Bronchial smooth muscle cell (primary cell): ENCODE results near the gene ZNF514. TPM values are rescaled to one million over a fixed set of nuclear protein-coding genes. Genes with fewer than 3 reads are reported as not detected.

Source experiments
- total RNA-seq: library from RNA; depleted of rRNA; stranded (reverse); fragments of >200 nt; gene quantifications from 2 replicates; pipeline ENCODE4 v1.2.1, GENCODE V29; 2014

The ZNF514 gene
- 11.8 and 12.8 TPM in 2 replicates for total RNA-seq

DNA sequence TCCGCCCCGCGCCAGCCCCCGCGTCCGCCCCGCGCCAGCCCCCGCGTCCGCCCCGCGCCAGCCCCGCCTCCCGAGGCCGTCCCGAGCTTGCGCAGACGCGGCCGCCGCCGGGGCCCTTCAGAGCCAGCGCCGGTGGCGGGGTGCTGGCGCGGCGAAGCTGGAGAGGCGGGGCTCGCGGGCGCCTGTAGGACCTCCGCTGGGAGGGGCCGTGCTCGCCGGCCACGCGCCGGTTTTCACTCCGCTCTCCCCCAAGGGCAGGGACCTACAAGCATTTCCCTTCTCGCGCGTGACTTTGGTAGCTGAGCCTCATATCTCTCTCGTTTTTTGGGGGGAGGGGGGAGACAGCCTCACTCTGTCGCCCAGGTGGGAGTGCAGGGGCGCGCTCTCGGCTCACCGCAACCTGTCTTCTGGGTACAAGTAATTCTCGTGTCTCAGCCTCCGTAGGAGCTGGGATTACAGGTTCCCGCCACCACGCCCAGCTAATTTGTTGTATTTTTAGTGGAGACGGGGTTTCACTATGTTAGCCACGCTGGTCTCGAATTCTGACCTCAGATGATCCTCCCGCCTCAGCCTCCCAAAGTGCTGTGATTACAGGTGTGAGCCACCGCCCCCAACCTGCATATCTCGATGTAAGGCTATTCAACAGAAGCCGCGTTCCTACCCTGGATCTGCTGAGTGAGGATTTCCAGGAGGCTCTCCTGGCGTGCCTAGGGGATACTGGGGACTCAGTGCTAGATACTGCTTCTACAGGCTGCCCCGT, at the start of gene ZNF514:
ZNF514 (minus strand) TSS at position 159 of the 760 bp plus-strand sequence. CDS start 6,595 bp downstream, outside the sequence.

DNA sequence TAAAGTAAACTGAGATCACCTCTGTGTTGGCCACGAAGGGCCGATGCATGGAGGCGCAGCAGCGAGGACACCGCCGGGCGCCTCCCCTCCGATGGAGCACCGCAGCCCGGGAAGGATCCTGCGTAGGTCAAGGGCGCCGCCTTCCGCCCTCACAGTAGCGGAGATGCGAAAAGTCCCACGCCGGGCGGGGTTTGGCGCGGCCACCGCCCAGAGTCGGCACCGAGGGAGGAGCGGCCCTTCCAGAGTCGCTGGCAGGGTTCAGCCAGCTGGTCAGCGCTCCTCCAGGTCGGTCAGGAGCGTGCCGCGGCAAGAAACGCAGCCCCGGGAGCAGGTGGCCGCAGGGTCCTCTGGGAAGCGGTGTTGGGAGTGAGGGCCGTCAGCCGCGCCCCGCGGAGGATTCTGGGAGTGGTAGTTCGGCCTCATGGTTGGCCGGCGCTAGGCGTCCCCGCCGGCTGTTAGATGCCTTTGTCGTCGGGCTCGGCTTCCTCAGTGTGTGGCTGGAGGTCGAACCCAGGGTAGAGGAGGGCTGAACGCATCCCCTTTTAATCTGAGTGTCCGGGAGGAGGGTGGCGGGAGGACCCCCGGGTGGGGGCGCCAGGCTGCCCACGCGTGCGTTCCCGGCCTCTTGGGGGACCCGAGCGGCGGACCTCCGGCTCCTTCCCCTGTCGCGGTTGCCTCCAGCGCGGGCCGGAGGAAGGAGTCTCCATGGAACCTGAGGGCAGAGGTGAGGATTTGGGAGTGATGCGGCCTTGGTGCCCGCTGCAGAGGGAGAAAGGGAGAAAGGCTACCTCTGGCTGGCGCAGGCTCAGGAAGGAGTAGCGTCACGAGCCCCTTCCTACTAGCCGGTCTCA, 47.7 kb upstream of the ZNF514 start, which contains the start of gene ZNF892:
ZNF892 (plus strand) TSS at position 411 of the 851 bp plus-strand sequence; CDS start at position 706, 295 bp downstream.

DNA sequence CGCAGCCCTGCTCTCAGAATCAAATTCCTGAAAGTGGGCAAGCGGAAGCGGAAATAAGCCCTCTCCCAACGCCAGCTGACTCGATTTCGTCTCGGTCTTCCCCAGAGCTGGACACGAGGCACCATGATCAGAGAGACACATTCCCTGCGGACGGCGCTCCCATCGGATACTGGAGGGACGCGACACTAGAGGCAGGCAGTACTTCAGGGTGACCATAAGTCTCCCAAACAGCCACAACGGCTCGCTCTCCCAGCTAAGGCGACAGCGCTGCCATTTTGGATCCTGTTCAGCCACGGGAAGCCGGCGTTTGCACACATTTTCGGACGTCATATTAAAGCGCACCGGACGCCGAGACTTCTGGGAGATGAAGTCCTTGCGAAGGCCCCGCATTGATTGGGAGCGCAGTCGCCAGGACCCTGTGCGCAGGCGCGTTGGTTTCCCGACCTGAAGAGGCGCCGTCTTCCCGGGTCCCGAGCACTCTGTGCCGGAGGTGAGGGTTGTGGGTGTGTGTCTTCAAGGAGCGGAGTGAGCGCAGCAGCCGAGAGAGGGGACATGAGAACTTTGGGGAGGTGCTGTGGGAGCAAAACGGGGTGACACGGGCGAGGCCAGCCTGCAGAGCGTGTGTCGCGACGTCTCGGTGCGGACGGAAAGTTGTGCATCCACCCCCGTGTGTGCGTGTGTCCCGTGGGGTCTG, 5.9 kb upstream of the ZNF514 start, which contains the start of gene ZNF2:
ZNF2 (plus strand) TSS at position 439 of the 694 bp plus-strand sequence. CDS start 10,418 bp downstream, outside the sequence.

DNA sequence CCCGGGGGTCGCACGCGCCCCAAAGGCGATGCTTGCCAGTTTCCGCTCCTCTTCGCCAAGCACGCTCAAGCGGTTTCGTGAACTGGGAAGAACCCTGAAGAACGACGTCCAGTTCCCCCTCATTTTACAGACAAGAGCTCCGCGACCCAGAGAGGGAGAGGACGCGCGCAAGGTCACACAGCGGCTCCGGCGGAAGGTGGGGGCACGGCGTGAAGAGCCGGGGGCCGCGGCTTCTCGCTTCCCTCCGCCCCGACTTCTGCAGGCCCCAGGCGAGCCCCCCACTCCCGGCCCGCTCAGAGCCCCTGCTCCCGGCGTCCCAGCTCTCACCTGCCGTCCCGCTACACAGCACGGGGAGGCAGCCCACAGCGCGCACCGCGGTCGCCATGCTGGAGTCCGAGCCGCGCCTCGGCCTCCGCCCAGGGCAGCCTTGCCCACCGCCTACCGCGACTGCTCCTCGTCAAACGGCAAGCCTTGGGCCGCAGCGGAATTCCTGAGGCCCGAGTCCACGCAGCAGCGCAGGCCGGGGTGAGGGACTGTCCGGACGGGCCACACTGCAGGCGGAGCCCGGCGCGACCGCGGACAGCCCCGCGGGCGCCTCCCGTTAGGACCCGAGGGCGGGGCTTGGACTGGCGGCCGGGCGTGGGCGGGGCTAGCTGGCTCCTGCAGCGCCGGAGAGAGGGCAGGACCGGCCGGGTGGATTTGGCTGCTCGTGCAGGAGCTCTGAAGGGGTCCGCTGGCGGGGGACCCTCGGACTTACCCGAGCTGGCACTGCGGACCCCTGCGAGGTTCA, 38.0 kb downstream of the ZNF514 start, which contains the start of gene MRPS5:
MRPS5 (minus strand) TSS at position 402 of the 790 bp plus-strand sequence; CDS start at position 385, 17 bp downstream.

Other genes starting within 250 kb of the ZNF514 start
- gene MAL, start 134.1 kb downstream of the ZNF514 start, total RNA-seq: 0.16 and 0.17 TPM in 2 replicates
- gene MRPS5, start 38.0 kb downstream of the ZNF514 start, total RNA-seq: 48.1 and 64.5 TPM in 2 replicates
- 8.8 and 10.2 TPM in 2 replicates for gene ZNF2, start 6.0 kb upstream of the ZNF514 start, total RNA-seq
- gene ZNF892, start 47.7 kb upstream of the ZNF514 start, total RNA-seq: 4.2 and 4.4 TPM in 2 replicates
- 1.1 and 4.1 TPM in 2 replicates for gene PROM2, start 114.6 kb upstream of the ZNF514 start, total RNA-seq
- gene KCNIP3, start 137.5 kb upstream of the ZNF514 start, total RNA-seq: 1.4 and 1.6 TPM in 2 replicates
- 22.2 and 22.7 TPM in 2 replicates for gene FAHD2A, start 242.9 kb upstream of the ZNF514 start, total RNA-seq